ENCODE data around the gene NEXN. TPM values are rescaled to one million over a fixed set of nuclear protein-coding genes. Genes with fewer than 3 reads are reported as not detected.

NEXN gene
- total and polyA plus RNA-seq, 2 of the 8 experiments (the other 6 are each of a cell fraction or from before 2014, with no cell fraction given), result 0.20 to 2.9 TPM

DNA sequence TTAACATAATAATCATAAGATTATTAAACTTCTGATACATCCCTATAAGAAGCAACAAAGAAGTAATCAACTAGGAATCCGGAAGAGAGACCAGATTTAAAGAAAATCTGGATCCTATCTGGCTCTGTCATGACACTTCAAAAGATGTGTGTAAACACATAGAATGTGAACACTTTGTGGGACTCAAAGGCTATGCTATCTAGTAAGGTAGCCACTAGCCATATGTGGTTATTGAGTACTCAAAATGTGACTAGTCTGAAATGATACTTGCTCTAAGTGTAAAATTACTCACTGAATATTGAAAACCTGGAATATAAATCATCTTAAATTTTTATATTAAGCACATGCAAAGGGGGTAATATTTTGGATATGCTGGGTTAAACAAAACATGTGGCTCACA, 81.8 kb downstream of the NEXN start:
- Histone ChIP-seq H4K5ac (ENCODE audit: insufficient read length, low read depth, low read length) (no peak overlapping the region), H3K9ac (replicated peaks in 1 of 4; ENCODE audit: extremely low read depth in 1 of 4, low read depth in 3 of 4, low read length in 3 of 4) (no peak overlapping the region), H3K4ac (replicated peaks; ENCODE audit: insufficient read length, low read depth, low read length) (no peak overlapping the region), H2BK5ac (ENCODE audit: low read depth, low read length) (no peak overlapping the region), H2BK120ac (replicated peaks; ENCODE audit: low read depth, low read length) (no peak overlapping the region), H3K9me3 (ENCODE audit: insufficient read depth in 2 of 2, low read depth in 1 of 2, low read length in 1 of 2) (no peaks in the 10 kb centered on the region), H2BK12ac (ENCODE audit: low read depth, low read length) (no peak overlapping the region), H2BK20ac (ENCODE audit: low read length) (no peak overlapping the region), H3K23ac (ENCODE audit: insufficient read length) (no peak overlapping the region), H2AK5ac (ENCODE audit: low read depth, low read length) (no peak overlapping the region), H4K8ac (ENCODE audit: extremely low read depth, insufficient read depth, low read length) (no peak overlapping the region), H3K4me1 (replicated peaks in 1 of 4; ENCODE audit: control insufficient read depth in 3 of 4, insufficient read depth in 4 of 4, low read length in 3 of 4) (peaks cover 0 to 5% (median 0%) of the 10 kb centered on the region in 4 experiments; a peak in 2 of 7 replicates), H3K79me1 (ENCODE audit: low read depth, low read length) (peaks cover 3% of the 10 kb centered on the region), H3K4me2 (ENCODE audit: insufficient read depth in 1 of 2, low read depth in 2 of 2, low read length in 2 of 2) (no peak overlapping the region), H3K56ac (replicated peaks; ENCODE audit: insufficient read length, low read depth, low read length) (no peak overlapping the region), H3K36me3 (ENCODE audit: control insufficient read depth in 2 of 4, insufficient read depth in 4 of 4, low read length in 3 of 4) (peaks cover 15 to 80% (median 36%) of the 10 kb centered on the region in 4 experiments), H2AFZ (ENCODE audit: low read length) (no peak overlapping the region), H3K27me3 (replicated peaks in 1 of 4; ENCODE audit: control insufficient read depth in 3 of 4, extremely low read depth in 1 of 4, insufficient read depth in 3 of 4, low read length in 3 of 4) (no peaks in the 10 kb centered on the region), H3K27ac (ENCODE audit: low read depth, low read length) (no peak overlapping the region), H2BK15ac (ENCODE audit: low read length) (no peak overlapping the region), H3K4me3 (ENCODE audit: extremely low read depth in 1 of 4, insufficient read depth in 2 of 4, low read depth in 3 of 4, low read length in 4 of 4) (no peak overlapping the region), H3K18ac (ENCODE audit: extremely low read depth, low read length) (no peak overlapping the region), H3K79me2 (ENCODE audit: control insufficient read depth in 1 of 2, insufficient read depth in 2 of 2, low read length in 2 of 2) (peaks cover 43 to 94% of the 10 kb centered on the region in 2 experiments), H3K14ac (ENCODE audit: insufficient read length) (no peak overlapping the region), H4K91ac (replicated peaks; ENCODE audit: insufficient read length, low read length) (no peak overlapping the region), H4K20me1 (replicated peaks in 1 of 2; ENCODE audit: control insufficient read depth in 1 of 2, insufficient read depth in 2 of 2, low read length in 2 of 2) (peaks cover 15 to 22% of the 10 kb centered on the region in 2 experiments), H3K23me2 (ENCODE audit: low read depth, low read length) (no peaks in the 10 kb centered on the region)
- DNase-seq (ENCODE audit: low read depth in 1 of 2, low spot score in 2 of 2), result no peak
- CTCF ChIA-PET (ENCODE audit: partially characterized antibody), result interaction anchor here (1.1 to 1.6 kb wide), 2 partner anchors 130 to 144 kb away, joined by 3 read pairs; no protein-coding TSS in a partner anchor
- POLR2A ChIA-PET (ENCODE audit: partially characterized antibody), result interaction anchor here (0.9 to 2.8 kb wide), 5 partner anchors 9 to 34 kb away, joined by 3 to 14 read pairs (median 11); partner anchors contain the start of genes DNAJB4 and FUBP1
- FAIRE-seq, result no peak
- WGBS, 2 experiments (ENCODE audit: extremely low coverage in 1 of 2, insufficient coverage in 1 of 2, insufficient read length in 1 of 2, insufficient replicate concordance in 2 of 2, low coverage in 1 of 2, low lambda C conversion rate in 2 of 2, missing lambda C conversion rate in 1 of 2), result 96% methylated on average over 1 of the region's 1 CpG; no CpG with 5 or more reads in 1 of the 2 experiments
- TF ChIP-seq, protein P1, sequence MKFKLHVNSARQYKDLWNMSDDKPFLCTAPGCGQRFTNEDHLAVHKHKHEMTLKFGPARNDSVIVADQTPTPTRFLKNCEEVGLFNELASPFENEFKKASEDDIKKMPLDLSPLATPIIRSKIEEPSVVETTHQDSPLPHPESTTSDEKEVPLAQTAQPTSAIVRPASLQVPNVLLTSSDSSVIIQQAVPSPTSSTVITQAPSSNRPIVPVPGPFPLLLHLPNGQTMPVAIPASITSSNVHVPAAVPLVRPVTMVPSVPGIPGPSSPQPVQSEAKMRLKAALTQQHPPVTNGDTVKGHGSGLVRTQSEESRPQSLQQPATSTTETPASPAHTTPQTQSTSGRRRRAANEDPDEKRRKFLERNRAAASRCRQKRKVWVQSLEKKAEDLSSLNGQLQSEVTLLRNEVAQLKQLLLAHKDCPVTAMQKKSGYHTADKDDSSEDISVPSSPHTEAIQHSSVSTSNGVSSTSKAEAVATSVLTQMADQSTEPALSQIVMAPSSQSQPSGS (IDR thresholded peaks at IDR 0.05; ENCODE audit: low read length), result no peak
- TF ChIP-seq FOSL1 (IDR thresholded peaks at IDR 0.05; ENCODE audit: insufficient read depth, low read depth, low read length), result no peak
- no peak for TF ChIP-seq POU5F1 (IDR thresholded peaks at IDR 0.05; ENCODE audit: low read depth, low read length)
- no peak for TF ChIP-seq CBX5 (IDR thresholded peaks at IDR 0.05; ENCODE audit: low read depth, low read length)
- TF ChIP-seq TEAD4 (IDR thresholded peaks at IDR 0.05; ENCODE audit: low read depth, low read length), result no peak
- TF ChIP-seq YY1 (IDR thresholded peaks at IDR 0.05; ENCODE audit: low read depth, low read length), result no peak
- TF ChIP-seq, protein P2, sequence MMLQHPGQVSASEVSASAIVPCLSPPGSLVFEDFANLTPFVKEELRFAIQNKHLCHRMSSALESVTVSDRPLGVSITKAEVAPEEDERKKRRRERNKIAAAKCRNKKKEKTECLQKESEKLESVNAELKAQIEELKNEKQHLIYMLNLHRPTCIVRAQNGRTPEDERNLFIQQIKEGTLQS (IDR thresholded peaks at IDR 0.05; ENCODE audit: insufficient read depth, low read depth, low read length), result no peak
- TF ChIP-seq TCF12 (IDR thresholded peaks at IDR 0.05; ENCODE audit: low read depth, low read length), result no peak
- no peak for TF ChIP-seq HDAC2 (IDR thresholded peaks at IDR 0.05; ENCODE audit: borderline replicate concordance in 1 of 2, low read depth in 2 of 2, low read length in 2 of 2)
- no peak for TF ChIP-seq GTF2F1 (IDR thresholded peaks at IDR 0.05; ENCODE audit: borderline replicate concordance, low read depth, low read length)
- TF ChIP-seq EP300 (IDR thresholded peaks at IDR 0.05; ENCODE audit: borderline replicate concordance in 1 of 2, low read depth in 2 of 2, low read length in 2 of 2), result no peak
